Activated naive CD8-positive, alpha-beta T cell treated with anti-CD3 and anti-CD28 coated beads, Interleukin-2, amount 50 U/mL, for 24 hours (primary cell): Measurements from ENCODE around the gene MACROD2.

ENCODE experiments used
- ATAC-seq: fragments of 150-1000 bp; cut with Tn5 transposase; one replicate; pipeline ENCODE4 v1.10.0; 2021
- DNase-seq: peaks from one replicate; pipeline ENCODE4 v3.0.0; 2021
- H3K27ac Mint-ChIP-seq: one replicate; pipeline ENCODE4 v1.8.0; 2021; ENCODE audit warnings: mild to moderate bottlenecking, mixed read lengths
- H3K27me3 Mint-ChIP-seq: one replicate; pipeline ENCODE4 v1.8.0; 2021; ENCODE audit warnings: mixed read lengths
- H3K36me3 Mint-ChIP-seq: one replicate; pipeline ENCODE4 v1.8.0; 2021; ENCODE audit warnings: low read depth, mixed read lengths
- H3K4me1 Mint-ChIP-seq: one replicate; pipeline ENCODE4 v1.8.0; 2021; ENCODE audit warnings: mixed read lengths
- H3K4me3 Mint-ChIP-seq: one replicate; pipeline ENCODE4 v1.8.0; 2021; ENCODE audit warnings: mild to moderate bottlenecking, moderate library complexity, mixed read lengths
- H3K9me3 Mint-ChIP-seq: one replicate; pipeline ENCODE4 v1.8.0; 2021; ENCODE audit warnings: mixed read lengths

The MACROD2 gene

GRCh38 chr20:15862178-15862577 is 1866.9 kb downstream of the MACROD2 start:
- no peak overlapping the region for H3K27ac Mint-ChIP-seq
- no peaks in the 10 kb centered on the region for H3K9me3 Mint-ChIP-seq
- no peaks in the 10 kb centered on the region for H3K27me3 Mint-ChIP-seq
- peaks cover 5% of the 10 kb centered on the region for H3K4me1 Mint-ChIP-seq
- DNase-seq = no peak
- H3K36me3 Mint-ChIP-seq = no peaks in the 10 kb centered on the region
- no peak for ATAC-seq
- H3K4me3 Mint-ChIP-seq = no peak overlapping the region

GRCh38 chr20:15863735-15864134 is 1868.4 kb downstream of the MACROD2 start:
- no peaks in the 10 kb centered on the region for H3K36me3 Mint-ChIP-seq
- no peaks in the 10 kb centered on the region for H3K9me3 Mint-ChIP-seq
- no peak for ATAC-seq
- no peak overlapping the region for H3K4me3 Mint-ChIP-seq
- peaks cover 5% of the 10 kb centered on the region for H3K4me1 Mint-ChIP-seq
- no peak overlapping the region for H3K27ac Mint-ChIP-seq
- DNase-seq = no peak
- H3K27me3 Mint-ChIP-seq = no peaks in the 10 kb centered on the region

- Mint-ChIP-seq H3K4me1 (no peaks in the 10 kb centered on the region), H3K27ac (no peak overlapping the region), H3K36me3 (no peaks in the 10 kb centered on the region), H3K4me3 (no peak overlapping the region), H3K9me3 (no peaks in the 10 kb centered on the region), H3K27me3 (no peaks in the 10 kb centered on the region)
- no peak for DNase-seq
- no peak for ATAC-seq
These were observed 1870.2 kb downstream of the MACROD2 start for GRCh38 chr20:15865553-15865952.

GRCh38 chr20:15866916-15867730 is 1871.8 kb downstream of the MACROD2 start:
- Mint-ChIP-seq H3K36me3 (no peaks in the 10 kb centered on the region), H3K4me3 (no peak overlapping the region), H3K27me3 (no peaks in the 10 kb centered on the region), H3K9me3 (no peaks in the 10 kb centered on the region), H3K4me1 (no peaks in the 10 kb centered on the region), H3K27ac (no peak overlapping the region)
- no peak for ATAC-seq
- DNase-seq = no peak

- Mint-ChIP-seq H3K27me3 (no peaks in the 10 kb centered on the region), H3K27ac (no peak overlapping the region), H3K4me3 (no peak overlapping the region), H3K9me3 (no peaks in the 10 kb centered on the region), H3K4me1 (no peaks in the 10 kb centered on the region), H3K36me3 (no peaks in the 10 kb centered on the region)
- ATAC-seq (no peak), DNase-seq (no peak)
These were observed 1872.6 kb downstream of the MACROD2 start for GRCh38 chr20:15867899-15868298.

- no peak for ATAC-seq
- no peaks in the 10 kb centered on the region for H3K36me3 Mint-ChIP-seq
- no peaks in the 10 kb centered on the region for H3K4me1 Mint-ChIP-seq
- peaks cover 12% of the 10 kb centered on the region for H3K9me3 Mint-ChIP-seq
- DNase-seq = no peak
- no peak overlapping the region for H3K27ac Mint-ChIP-seq
- H3K27me3 Mint-ChIP-seq = no peaks in the 10 kb centered on the region
- H3K4me3 Mint-ChIP-seq = no peak overlapping the region
These were observed 1880.1 kb downstream of the MACROD2 start for GRCh38 chr20:15875446-15875845.

GRCh38 chr20:15882553-15882952 is 1887.2 kb downstream of the MACROD2 start:
- peaks cover 26% of the 10 kb centered on the region for H3K9me3 Mint-ChIP-seq
- no peak for DNase-seq

GRCh38 chr20:15886250-15886649 is 1890.9 kb downstream of the MACROD2 start:
- H3K27me3 Mint-ChIP-seq = no peaks in the 10 kb centered on the region
- no peak overlapping the region for H3K4me3 Mint-ChIP-seq
- ATAC-seq (no peak), DNase-seq (no peak)
- no peak overlapping the region for H3K27ac Mint-ChIP-seq
- H3K4me1 Mint-ChIP-seq = peaks cover 4% of the 10 kb centered on the region
- H3K9me3 Mint-ChIP-seq = peaks cover 21% of the 10 kb centered on the region
- no peaks in the 10 kb centered on the region for H3K36me3 Mint-ChIP-seq

More at GRCh38 chr20:15882553-15882952, 1887.2 kb downstream of the MACROD2 start:
- no peak for ATAC-seq
- no peaks in the 10 kb centered on the region for H3K27me3 Mint-ChIP-seq
- no peaks in the 10 kb centered on the region for H3K4me1 Mint-ChIP-seq
- H3K27ac Mint-ChIP-seq = no peak overlapping the region
- H3K36me3 Mint-ChIP-seq = no peaks in the 10 kb centered on the region
- no peak overlapping the region for H3K4me3 Mint-ChIP-seq

- H3K27ac Mint-ChIP-seq = no peak overlapping the region
- ATAC-seq (no peak), DNase-seq (no peak)
- H3K36me3 Mint-ChIP-seq = no peaks in the 10 kb centered on the region
- H3K9me3 Mint-ChIP-seq = peaks cover 21% of the 10 kb centered on the region
- no peak overlapping the region for H3K4me3 Mint-ChIP-seq
- H3K27me3 Mint-ChIP-seq = no peaks in the 10 kb centered on the region
- peaks cover 4% of the 10 kb centered on the region for H3K4me1 Mint-ChIP-seq
These were observed 1892.1 kb downstream of the MACROD2 start for GRCh38 chr20:15887387-15887786.

GRCh38 chr20:15889061-15889460 is 1893.7 kb downstream of the MACROD2 start:
- H3K36me3 Mint-ChIP-seq = no peaks in the 10 kb centered on the region
- H3K27me3 Mint-ChIP-seq = peaks cover 4% of the 10 kb centered on the region
- ATAC-seq (no peak), DNase-seq (no peak)
- no peak overlapping the region for H3K27ac Mint-ChIP-seq
- no peak overlapping the region for H3K4me3 Mint-ChIP-seq
- peaks cover 24% of the 10 kb centered on the region for H3K9me3 Mint-ChIP-seq
- peaks cover 4% of the 10 kb centered on the region for H3K4me1 Mint-ChIP-seq

- Mint-ChIP-seq H3K36me3 (no peaks in the 10 kb centered on the region), H3K4me3 (no peak overlapping the region), H3K27ac (no peak overlapping the region), H3K27me3 (peaks cover 4% of the 10 kb centered on the region), H3K4me1 (peaks cover 6% of the 10 kb centered on the region), H3K9me3 (peaks cover 25% of the 10 kb centered on the region)
- DNase-seq (no peak), ATAC-seq (no peak)
These were observed 1894.4 kb downstream of the MACROD2 start for GRCh38 chr20:15889514-15890256.

- no peaks in the 10 kb centered on the region for H3K36me3 Mint-ChIP-seq
- H3K27me3 Mint-ChIP-seq = peaks cover 4% of the 10 kb centered on the region
- H3K4me1 Mint-ChIP-seq = peaks cover 13% of the 10 kb centered on the region
- H3K9me3 Mint-ChIP-seq = peaks cover 27% of the 10 kb centered on the region
- no peak for DNase-seq
- no peak overlapping the region for H3K27ac Mint-ChIP-seq
- ATAC-seq = no peak
- H3K4me3 Mint-ChIP-seq = no peak overlapping the region
These were observed 1895.2 kb downstream of the MACROD2 start for GRCh38 chr20:15890407-15890982.

- Mint-ChIP-seq H3K27me3 (peaks cover 4% of the 10 kb centered on the region), H3K4me3 (no peak overlapping the region), H3K4me1 (peaks cover 23% of the 10 kb centered on the region), H3K36me3 (no peaks in the 10 kb centered on the region), H3K27ac (peak overlapping the region; percentile 78), H3K9me3 (peaks cover 15% of the 10 kb centered on the region)
- no peak for ATAC-seq
- DNase-seq = no peak
These were observed 1899.8 kb downstream of the MACROD2 start for GRCh38 chr20:15895126-15895525.

GRCh38 chr20:15895560-15896084 is 1900.3 kb downstream of the MACROD2 start:
- Mint-ChIP-seq H3K27ac (peak overlapping the region; percentile 78), H3K36me3 (no peaks in the 10 kb centered on the region), H3K27me3 (peaks cover 4% of the 10 kb centered on the region), H3K9me3 (peaks cover 15% of the 10 kb centered on the region), H3K4me3 (no peak overlapping the region), H3K4me1 (peaks cover 23% of the 10 kb centered on the region)
- ATAC-seq (peak; percentile 80), DNase-seq (no peak)
